ENCODE results near the gene TOM1L1. TPM values are rescaled to one million over a fixed set of nuclear protein-coding genes. Genes with fewer than 3 reads are reported as not detected.
A peak's percentile ranks its signal among the peaks of the same experiment; 100 is the strongest.

Gene TOM1L1
- total RNA-seq, 1 donor from 2014 or later = 27.8 TPM

DNA sequence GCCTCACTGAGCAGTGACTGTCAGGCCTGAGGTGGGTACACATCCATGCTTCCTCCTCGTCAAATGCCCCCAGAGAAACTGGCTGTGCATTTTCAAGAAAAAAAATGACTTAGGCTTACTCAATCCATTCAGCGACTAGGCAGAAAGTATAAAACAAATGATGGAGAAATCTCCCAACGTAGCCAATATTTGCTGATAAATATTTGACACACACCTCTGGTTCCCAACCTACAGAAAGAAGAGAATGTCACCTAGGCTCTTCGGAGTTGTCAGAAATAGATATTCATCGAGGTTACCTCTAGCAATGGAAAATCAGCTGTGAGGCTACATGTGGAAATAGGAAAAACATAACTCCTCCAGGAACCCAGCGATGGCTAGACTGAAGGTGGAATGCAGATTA lies 12.4 kb upstream of the TOM1L1 start:
- TF ChIP-seq, protein P1, sequence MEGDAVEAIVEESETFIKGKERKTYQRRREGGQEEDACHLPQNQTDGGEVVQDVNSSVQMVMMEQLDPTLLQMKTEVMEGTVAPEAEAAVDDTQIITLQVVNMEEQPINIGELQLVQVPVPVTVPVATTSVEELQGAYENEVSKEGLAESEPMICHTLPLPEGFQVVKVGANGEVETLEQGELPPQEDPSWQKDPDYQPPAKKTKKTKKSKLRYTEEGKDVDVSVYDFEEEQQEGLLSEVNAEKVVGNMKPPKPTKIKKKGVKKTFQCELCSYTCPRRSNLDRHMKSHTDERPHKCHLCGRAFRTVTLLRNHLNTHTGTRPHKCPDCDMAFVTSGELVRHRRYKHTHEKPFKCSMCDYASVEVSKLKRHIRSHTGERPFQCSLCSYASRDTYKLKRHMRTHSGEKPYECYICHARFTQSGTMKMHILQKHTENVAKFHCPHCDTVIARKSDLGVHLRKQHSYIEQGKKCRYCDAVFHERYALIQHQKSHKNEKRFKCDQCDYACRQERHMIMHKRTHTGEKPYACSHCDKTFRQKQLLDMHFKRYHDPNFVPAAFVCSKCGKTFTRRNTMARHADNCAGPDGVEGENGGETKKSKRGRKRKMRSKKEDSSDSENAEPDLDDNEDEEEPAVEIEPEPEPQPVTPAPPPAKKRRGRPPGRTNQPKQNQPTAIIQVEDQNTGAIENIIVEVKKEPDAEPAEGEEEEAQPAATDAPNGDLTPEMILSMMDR (conservative IDR thresholded peaks at IDR 0.05) = no peak
- H3K4me1 Mint-ChIP-seq = peaks cover 4% of the 10 kb centered on the region
- H3K36me3 Mint-ChIP-seq (ENCODE audit: low read depth) = no peaks in the 10 kb centered on the region
- no peak for DNase-seq (ENCODE audit: low read depth, low spot score)
- no peaks in the 10 kb centered on the region for H3K9me3 Mint-ChIP-seq
- no peak overlapping the region for H3K4me3 Mint-ChIP-seq
- H3K27me3 Mint-ChIP-seq (ENCODE audit: low read depth) = no peaks in the 10 kb centered on the region
- no peak overlapping the region for H3K27ac Mint-ChIP-seq (ENCODE audit: unreplicated experiment)

DNA sequence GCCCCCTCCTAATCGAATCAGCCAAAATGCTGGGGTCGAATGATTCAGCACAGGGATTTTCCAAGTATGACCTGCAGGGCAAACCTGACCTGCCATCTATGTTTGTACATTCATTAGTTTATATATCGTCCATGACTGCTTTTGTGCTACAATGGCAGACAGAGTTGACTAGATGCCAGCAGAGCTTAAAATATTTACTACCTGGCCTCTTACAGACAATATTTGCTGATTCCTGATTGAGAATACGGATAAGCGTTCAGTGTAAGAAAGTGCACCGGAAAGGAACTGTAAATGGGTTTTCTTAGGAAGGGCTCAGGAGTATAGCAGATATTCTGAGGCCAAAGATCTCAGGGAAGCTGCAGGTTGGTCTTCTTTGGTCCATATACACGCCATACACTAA lies 11.7 kb upstream of the TOM1L1 start:
- Mint-ChIP-seq H3K27me3 (ENCODE audit: low read depth) (no peaks in the 10 kb centered on the region), H3K4me1 (peaks cover 4% of the 10 kb centered on the region), H3K9me3 (no peaks in the 10 kb centered on the region), H3K4me3 (no peak overlapping the region), H3K36me3 (ENCODE audit: low read depth) (no peaks in the 10 kb centered on the region), H3K27ac (ENCODE audit: unreplicated experiment) (no peak overlapping the region)
- no peak for DNase-seq (ENCODE audit: low read depth, low spot score)
- TF ChIP-seq, protein P1 (conservative IDR thresholded peaks at IDR 0.05) = no peak

DNA sequence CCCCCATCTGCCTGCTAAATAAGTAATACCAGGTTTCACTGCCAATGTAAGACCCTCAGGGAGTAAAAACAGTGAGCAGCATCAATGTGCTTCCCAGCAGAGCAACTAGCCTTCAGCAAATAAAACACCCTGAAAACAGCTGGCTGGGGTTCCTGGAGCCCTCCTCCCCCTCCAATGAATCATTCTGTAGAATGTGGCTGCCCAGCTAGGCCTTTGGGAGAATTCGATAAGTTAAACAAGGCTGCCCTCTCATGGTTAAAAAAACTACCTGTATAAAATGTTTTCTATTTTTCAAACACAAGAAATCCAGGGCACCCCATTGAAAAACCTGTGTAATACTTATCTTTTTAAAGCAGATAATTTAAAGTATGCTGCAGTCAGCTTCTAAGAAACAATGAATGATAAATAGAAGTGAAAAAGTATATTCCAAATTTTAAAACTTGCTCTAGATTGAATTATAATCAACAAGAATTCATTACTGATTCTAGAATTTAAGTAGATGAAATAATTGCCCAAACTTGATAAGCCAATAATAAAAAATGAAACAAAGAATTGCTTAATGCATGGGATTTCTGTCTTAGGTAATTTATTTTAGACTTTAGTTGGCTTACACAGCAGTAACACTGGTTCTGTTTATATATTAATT lies 9.4 kb upstream of the TOM1L1 start:
- H3K27ac Mint-ChIP-seq (ENCODE audit: unreplicated experiment) = no peak overlapping the region
- no peaks in the 10 kb centered on the region for H3K36me3 Mint-ChIP-seq (ENCODE audit: low read depth)

DNA sequence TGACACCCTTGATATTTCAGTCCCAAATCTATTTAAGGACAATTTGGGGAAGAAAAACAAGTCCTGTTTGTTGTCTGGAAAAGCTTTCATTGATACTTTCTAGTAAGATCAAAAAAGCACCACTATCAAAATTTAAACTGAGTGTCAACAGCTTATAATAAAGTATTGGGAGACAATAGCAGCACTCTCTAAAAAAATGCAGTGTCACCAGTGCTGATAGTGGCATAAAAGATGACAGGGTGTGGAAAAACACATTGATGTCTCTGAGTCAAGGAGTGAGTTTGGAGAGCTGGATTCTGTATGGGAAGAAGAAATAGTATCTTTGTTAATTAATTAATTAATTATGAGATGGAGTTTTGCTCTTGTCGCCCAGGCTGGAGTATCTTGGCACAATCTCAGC lies 8.3 kb upstream of the TOM1L1 start:
- H3K27me3 Mint-ChIP-seq (ENCODE audit: low read depth) = no peaks in the 10 kb centered on the region
- H3K27ac Mint-ChIP-seq (ENCODE audit: unreplicated experiment) = no peak overlapping the region
- H3K4me1 Mint-ChIP-seq = peaks cover 4% of the 10 kb centered on the region

More for the DNA sequence above, 9.4 kb upstream of the TOM1L1 start:
- Mint-ChIP-seq H3K9me3 (no peaks in the 10 kb centered on the region), H3K4me1 (peaks cover 4% of the 10 kb centered on the region), H3K27me3 (ENCODE audit: low read depth) (no peaks in the 10 kb centered on the region), H3K4me3 (no peak overlapping the region)
- DNase-seq (ENCODE audit: low read depth, low spot score) = peak; percentile 9
- TF ChIP-seq, protein P1 (conservative IDR thresholded peaks at IDR 0.05) = peak; percentile 75

DNA sequence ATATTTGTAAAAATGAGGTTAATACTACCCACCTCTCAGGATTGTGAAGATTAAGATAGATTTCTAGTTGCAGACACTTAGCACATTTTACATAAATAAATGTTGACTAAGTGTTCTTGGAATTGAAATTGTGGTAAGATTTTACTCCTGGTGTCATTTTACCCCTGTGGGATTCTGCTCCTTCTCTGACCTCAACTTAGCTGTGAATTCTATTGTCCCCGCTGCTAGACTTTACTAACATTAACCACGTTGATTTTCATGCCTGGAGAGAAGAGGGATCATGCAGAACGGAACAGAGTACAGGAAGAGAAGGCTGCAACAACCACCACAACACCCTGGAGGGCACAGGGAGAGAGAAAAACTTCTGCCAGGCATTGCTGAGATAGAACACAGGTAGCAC lies 2.1 kb upstream of the TOM1L1 start:
- TF ChIP-seq, protein P1 (conservative IDR thresholded peaks at IDR 0.05) = no peak
- Mint-ChIP-seq H3K4me1 (peaks cover 20% of the 10 kb centered on the region), H3K27ac (ENCODE audit: unreplicated experiment) (no peak overlapping the region), H3K9me3 (no peaks in the 10 kb centered on the region), H3K27me3 (ENCODE audit: low read depth) (peaks cover 22% of the 10 kb centered on the region), H3K4me3 (peak overlapping the region; percentile 68), H3K36me3 (ENCODE audit: low read depth) (no peaks in the 10 kb centered on the region)
- DNase-seq (ENCODE audit: low read depth, low spot score) = no peak

More for the DNA sequence above, 8.3 kb upstream of the TOM1L1 start:
- no peaks in the 10 kb centered on the region for H3K36me3 Mint-ChIP-seq (ENCODE audit: low read depth)
- H3K9me3 Mint-ChIP-seq = no peaks in the 10 kb centered on the region
- H3K4me3 Mint-ChIP-seq = no peak overlapping the region
- TF ChIP-seq, protein P1 (conservative IDR thresholded peaks at IDR 0.05) = no peak
- DNase-seq (ENCODE audit: low read depth, low spot score) = no peak
